GM12878 (cell line): ENCODE results near the gene FOXP1.

ENCODE experiments used
- CTCF ChIP-seq, 3 experiments: IDR thresholded peaks in 2 of 3; conservative IDR thresholded peaks in 1 of 3; 2 replicates each; pipeline ENCODE4 v1.5.1; 2011; ENCODE audit warnings: low read depth in 3 of 3, low read length in 3 of 3, mild to moderate bottlenecking in 3 of 3, control low read depth in 2 of 3, moderate library complexity in 2 of 3, inconsistent platforms in 1 of 3, mixed read lengths in 1 of 3; ENCODE audit not compliant: control insufficient read depth in 2 of 3, insufficient read depth in 1 of 3; ENCODE audit errors: extremely low read depth in 1 of 3
- EP300 ChIP-seq, 2 experiments: fragments of 150-350 bp in 1 of 2; IDR thresholded peaks; 2 replicates each; pipeline ENCODE4 v1.6.1; 2011 to 2012; ENCODE audit warnings: low read depth in 2 of 2, low read length in 2 of 2, borderline replicate concordance in 1 of 2, improper control_type of control experiment in 1 of 2, inconsistent platforms in 1 of 2; ENCODE audit not compliant: control insufficient read depth in 1 of 2
- NFIC ChIP-seq: IDR thresholded peaks from 2 replicates; pipeline ENCODE4 v1.6.1; 2012; ENCODE audit warnings: low read depth, mild to moderate bottlenecking, inconsistent platforms, low read length, moderate library complexity
- NFYB ChIP-seq: IDR thresholded peaks from 2 replicates; pipeline ENCODE4 v1.6.1; 2011; ENCODE audit warnings: low read depth, mild to moderate bottlenecking, low read length, improper control_type of control experiment, moderate library complexity; ENCODE audit not compliant: insufficient read depth
- PAX8 ChIP-seq: fragments of 450-650 bp; IDR thresholded peaks from 2 replicates; pipeline ENCODE4 v1.6.1; 2017; ENCODE audit warnings: mild to moderate bottlenecking, moderate library complexity
- PML ChIP-seq: IDR thresholded peaks from 2 replicates; pipeline ENCODE4 v1.6.1; 2012; ENCODE audit warnings: low read length, inconsistent platforms
- POLR2A ChIP-seq: IDR thresholded peaks from 2 replicates; pipeline ENCODE4 v1.6.1; 2011; ENCODE audit warnings: low read depth, mild to moderate bottlenecking, low read length
- RAD21 ChIP-seq: IDR thresholded peaks from 2 replicates; pipeline ENCODE4 v1.6.1; 2011; ENCODE audit warnings: mild to moderate bottlenecking, low read depth, low read length, moderate library complexity; ENCODE audit not compliant: insufficient read depth
- ZBTB11 ChIP-seq: fragments of 450-650 bp; formaldehyde crosslinking; IDR thresholded peaks from 2 replicates; pipeline ENCODE4 v1.5.0; 2022; ENCODE audit warnings: mild to moderate bottlenecking, missing genetic modification characterization
- ZBTB33 ChIP-seq: fragments of 450-650 bp; IDR thresholded peaks from 2 replicates; pipeline ENCODE4 v1.6.1; 2017; ENCODE audit warnings: mild to moderate bottlenecking
- ZNF24 ChIP-seq: fragments of 450-650 bp; IDR thresholded peaks from 2 replicates; pipeline ENCODE4 v1.6.1; 2017; ENCODE audit warnings: antibody characterized with exemption, mild to moderate bottlenecking
- ZNF592 ChIP-seq: fragments of 450-650 bp; IDR thresholded peaks from 2 replicates; pipeline ENCODE4 v1.6.1; 2017; ENCODE audit warnings: mild to moderate bottlenecking, moderate library complexity

GRCh38 chr3:71497367-71497897 is 86.1 kb downstream of the FOXP1 start:
- TF ChIP-seq ZBTB11: no peak
- no peak for TF ChIP-seq CTCF (IDR thresholded peaks at IDR 0.05 in 2 of 3, conservative IDR thresholded peaks at IDR 0.05 in 1 of 3; ENCODE audit: control insufficient read depth in 2 of 3, extremely low read depth in 1 of 3, insufficient read depth in 1 of 3, low read depth in 3 of 3, low read length in 3 of 3)
- no peak for TF ChIP-seq EP300 (IDR thresholded peaks at IDR 0.05; ENCODE audit: borderline replicate concordance in 1 of 2, control insufficient read depth in 1 of 2, low read depth in 2 of 2, low read length in 2 of 2)
- TF ChIP-seq NFYB: no peak
- TF ChIP-seq ZNF24: no peak
- TF ChIP-seq PAX8: no peak
- no peak for TF ChIP-seq RAD21
- TF ChIP-seq PML: no peak
- TF ChIP-seq POLR2A: no peak
- TF ChIP-seq NFIC: no peak
- no peak for TF ChIP-seq ZBTB33
- TF ChIP-seq ZNF592: no peak
